Activated CD4-positive, alpha-beta memory T cell treated with anti-CD3 and anti-CD28 coated beads, Interleukin-2, amount 10 ng/mL, durations not matched to agents 7 days and 5 days (primary cell): ENCODE results near the gene SPRY1. TPM values are rescaled to one million over a fixed set of nuclear protein-coding genes. Genes with fewer than 3 reads are reported as not detected.

ENCODE experiments used
- CTCF ChIA-PET: fragments of 350-600 bp; sonication (Branson Sonifier 250); formaldehyde crosslinking; loops from one replicate; lab custom pipeline; 2021; ENCODE audit warnings: antibody characterized with exemption, inconsistent platforms; lab: Charles Lee
- POLR2A ChIA-PET: fragments of 350-600 bp; sonication (Branson Sonifier 250); formaldehyde crosslinking; loops from one replicate; lab custom pipeline; 2021; ENCODE audit warnings: antibody characterized with exemption; lab: Charles Lee
- DNase-seq: peaks from one replicate; pipeline ENCODE4 v3.0.0-alpha.2; 2020
- H3K27ac Mint-ChIP-seq: one replicate; pipeline ENCODE4 v1.8.0; 2021; ENCODE audit warnings: mild to moderate bottlenecking, mixed read lengths
- H3K27me3 Mint-ChIP-seq: one replicate; pipeline ENCODE4 v1.8.0; 2021; ENCODE audit warnings: mixed read lengths
- H3K36me3 Mint-ChIP-seq: one replicate; pipeline ENCODE4 v1.8.0; 2021; ENCODE audit warnings: low read depth, mixed read lengths
- H3K4me1 Mint-ChIP-seq: one replicate; pipeline ENCODE4 v1.8.0; 2021; ENCODE audit warnings: mixed read lengths
- H3K4me3 Mint-ChIP-seq: one replicate; pipeline ENCODE4 v1.8.0; 2021; ENCODE audit warnings: mild to moderate bottlenecking, mixed read lengths
- H3K9me3 Mint-ChIP-seq: one replicate; pipeline ENCODE4 v1.8.0; 2021; ENCODE audit warnings: mixed read lengths
- total RNA-seq, 2 experiments: library from RNA; stranded (reverse); gene quantifications; one replicate each; pipeline ENCODE4 v1.2.3, GENCODE V29; 2021

The SPRY1 gene
- total RNA-seq, 2 experiments from 2014 or later, result 16.5 to 18.5 TPM

DNA sequence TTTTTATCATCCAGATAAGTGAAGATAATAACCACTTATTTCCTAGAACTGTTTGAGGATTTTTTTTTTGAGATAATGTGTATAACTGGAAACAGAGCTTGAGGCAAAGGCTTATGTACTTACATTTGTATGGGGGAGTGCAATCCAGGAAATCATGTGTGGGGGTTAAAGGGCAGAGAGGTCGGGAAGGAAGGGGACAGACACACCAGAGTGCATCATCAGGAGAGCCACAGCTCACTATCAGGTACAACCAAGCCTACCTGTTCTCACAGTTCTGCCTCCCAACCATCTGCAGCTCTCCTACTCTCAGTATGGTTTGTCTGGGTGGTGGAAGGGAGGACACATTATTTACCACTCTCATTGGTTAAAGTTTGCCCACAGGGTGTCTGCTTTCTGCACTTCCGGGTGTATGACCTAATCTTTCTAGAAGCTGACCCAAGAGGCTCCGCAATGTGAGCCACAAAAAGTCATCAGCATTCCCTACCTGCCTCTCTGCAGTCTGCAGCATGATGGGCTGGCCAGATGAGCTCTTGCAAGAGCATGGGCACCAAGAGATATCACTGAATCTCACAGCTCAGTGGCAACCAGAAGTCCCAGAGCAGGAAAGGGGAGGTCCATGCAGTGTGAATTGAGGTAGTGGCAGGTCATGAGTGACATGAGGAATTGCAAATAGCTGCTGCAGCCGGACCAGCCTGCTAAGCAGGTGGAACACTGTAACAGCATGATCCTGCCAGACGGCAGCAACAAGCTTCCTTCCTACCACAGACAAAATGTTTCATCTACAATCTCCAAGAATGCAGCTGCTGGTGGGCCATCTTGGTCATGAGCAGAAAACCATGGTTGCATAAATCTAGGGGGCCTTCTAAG lies 36.9 kb upstream of the SPRY1 start:
- ChIA-PET POLR2A (no interaction called here), CTCF (interaction anchor here (0.7 kb wide), 1 partner anchor 423 kb away, joined by 3 read pairs; no protein-coding TSS in a partner anchor)
- H3K27me3 Mint-ChIP-seq, result peaks cover 2% of the 10 kb centered on the region
- H3K9me3 Mint-ChIP-seq, result no peaks in the 10 kb centered on the region
- H3K36me3 Mint-ChIP-seq, result no peaks in the 10 kb centered on the region
- no peak overlapping the region for H3K4me3 Mint-ChIP-seq
- no peak for DNase-seq
- H3K4me1 Mint-ChIP-seq, result no peaks in the 10 kb centered on the region
- no peak overlapping the region for H3K27ac Mint-ChIP-seq

- Mint-ChIP-seq H3K4me1 (no peaks in the 10 kb centered on the region), H3K27ac (no peak overlapping the region), H3K9me3 (no peaks in the 10 kb centered on the region), H3K36me3 (no peaks in the 10 kb centered on the region), H3K27me3 (peaks cover 2% of the 10 kb centered on the region), H3K4me3 (no peak overlapping the region)
- ChIA-PET POLR2A (no interaction called here), CTCF (no interaction called here)
- DNase-seq, result no peak
These were observed 35.3 kb upstream of the SPRY1 start for GRCh38 chr4:123361195-123361861.

DNA sequence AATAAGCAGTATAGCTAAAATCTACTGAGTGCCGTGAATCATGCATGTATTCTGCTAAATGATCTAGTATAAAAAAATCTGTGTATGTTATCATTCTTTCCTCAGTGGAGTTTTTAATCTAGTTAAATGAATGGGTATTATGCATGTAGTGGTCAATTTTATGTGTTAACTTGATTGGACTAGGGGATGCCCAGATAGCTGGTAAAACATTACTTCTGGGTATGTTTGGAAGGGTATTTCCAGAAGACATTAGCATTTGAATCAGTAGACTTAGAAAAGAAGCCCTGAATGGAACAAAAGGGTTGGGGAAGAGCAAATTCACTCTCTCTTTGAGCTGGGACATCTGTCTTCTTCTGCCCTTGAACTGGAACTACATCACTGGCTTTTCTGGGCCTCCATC lies 34.5 kb upstream of the SPRY1 start:
- no peaks in the 10 kb centered on the region for H3K4me1 Mint-ChIP-seq
- DNase-seq, result no peak
- CTCF ChIA-PET, result no interaction called here
- H3K9me3 Mint-ChIP-seq, result no peaks in the 10 kb centered on the region
- no peaks in the 10 kb centered on the region for H3K36me3 Mint-ChIP-seq
- POLR2A ChIA-PET, result no interaction called here
- H3K27me3 Mint-ChIP-seq, result peaks cover 2% of the 10 kb centered on the region
- H3K4me3 Mint-ChIP-seq, result no peak overlapping the region
- no peak overlapping the region for H3K27ac Mint-ChIP-seq

- ChIA-PET CTCF (no interaction called here), POLR2A (no interaction called here)
- Mint-ChIP-seq H3K4me3 (no peak overlapping the region), H3K36me3 (no peaks in the 10 kb centered on the region), H3K27ac (no peak overlapping the region), H3K27me3 (peaks cover 2% of the 10 kb centered on the region), H3K4me1 (no peaks in the 10 kb centered on the region), H3K9me3 (no peaks in the 10 kb centered on the region)
- no peak for DNase-seq
These were observed 32.9 kb upstream of the SPRY1 start for GRCh38 chr4:123363729-123364128.

GRCh38 chr4:123364906-123365305 lies 31.7 kb upstream of the SPRY1 start:
- H3K9me3 Mint-ChIP-seq, result no peaks in the 10 kb centered on the region
- ChIA-PET CTCF (no interaction called here), POLR2A (no interaction called here)
- H3K27me3 Mint-ChIP-seq, result no peaks in the 10 kb centered on the region
- no peak overlapping the region for H3K27ac Mint-ChIP-seq
- no peak overlapping the region for H3K4me3 Mint-ChIP-seq
- no peaks in the 10 kb centered on the region for H3K4me1 Mint-ChIP-seq
- no peak for DNase-seq
- H3K36me3 Mint-ChIP-seq, result no peaks in the 10 kb centered on the region

DNA sequence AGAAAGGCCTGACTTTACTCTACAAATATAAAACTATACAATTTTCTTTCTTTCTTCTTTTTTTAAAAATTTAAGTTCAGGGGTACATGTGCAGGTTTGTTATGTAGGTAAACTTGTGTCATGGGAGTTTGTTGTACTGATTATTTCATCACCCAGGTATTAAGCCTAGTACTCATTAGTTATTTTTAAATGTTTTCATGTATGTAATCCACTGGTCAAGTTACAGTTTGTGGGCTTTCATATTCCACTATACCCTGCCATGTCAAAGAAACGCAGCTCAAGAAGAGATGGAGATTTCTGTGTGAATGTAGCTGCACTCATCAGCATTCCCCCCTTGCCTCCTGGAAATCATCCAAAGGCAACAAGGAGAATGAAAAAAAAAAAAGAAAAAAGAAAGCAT lies 31.2 kb upstream of the SPRY1 start:
- no peaks in the 10 kb centered on the region for H3K36me3 Mint-ChIP-seq
- H3K27me3 Mint-ChIP-seq, result no peaks in the 10 kb centered on the region
- POLR2A ChIA-PET, result no interaction called here
- H3K27ac Mint-ChIP-seq, result no peak overlapping the region
- CTCF ChIA-PET, result no interaction called here
- H3K4me3 Mint-ChIP-seq, result no peak overlapping the region
- no peaks in the 10 kb centered on the region for H3K4me1 Mint-ChIP-seq
- DNase-seq, result no peak
- no peaks in the 10 kb centered on the region for H3K9me3 Mint-ChIP-seq

DNA sequence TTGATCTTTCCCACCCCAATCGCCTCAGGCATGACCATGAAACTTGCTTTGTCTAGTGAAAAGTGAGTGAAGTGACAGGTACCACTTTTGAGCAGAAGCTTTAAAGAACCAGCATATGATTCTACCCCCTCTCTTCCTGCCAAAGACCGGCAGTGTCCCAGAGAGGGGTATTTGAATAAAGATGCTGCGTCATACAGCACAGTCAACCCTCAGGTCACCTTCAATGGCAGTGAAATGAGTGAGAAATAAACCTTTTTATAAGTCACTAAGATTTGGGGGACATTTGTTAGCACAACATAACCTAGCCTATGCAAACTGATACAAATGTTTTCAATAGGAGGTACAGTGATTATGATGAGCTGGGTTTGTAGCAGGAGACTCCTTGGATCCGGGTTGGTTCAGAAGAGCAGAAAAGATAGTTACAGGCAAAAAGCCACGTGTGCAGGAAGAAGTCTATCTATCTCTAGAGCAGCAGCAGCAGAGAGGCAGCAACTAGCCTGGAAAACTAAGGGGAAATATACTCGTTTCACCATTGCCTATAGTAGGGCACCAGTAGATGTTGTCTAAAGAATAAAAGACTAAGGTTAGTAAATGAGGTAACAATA lies 30.3 kb upstream of the SPRY1 start:
- POLR2A ChIA-PET, result no interaction called here
- CTCF ChIA-PET, result no interaction called here

DNA sequence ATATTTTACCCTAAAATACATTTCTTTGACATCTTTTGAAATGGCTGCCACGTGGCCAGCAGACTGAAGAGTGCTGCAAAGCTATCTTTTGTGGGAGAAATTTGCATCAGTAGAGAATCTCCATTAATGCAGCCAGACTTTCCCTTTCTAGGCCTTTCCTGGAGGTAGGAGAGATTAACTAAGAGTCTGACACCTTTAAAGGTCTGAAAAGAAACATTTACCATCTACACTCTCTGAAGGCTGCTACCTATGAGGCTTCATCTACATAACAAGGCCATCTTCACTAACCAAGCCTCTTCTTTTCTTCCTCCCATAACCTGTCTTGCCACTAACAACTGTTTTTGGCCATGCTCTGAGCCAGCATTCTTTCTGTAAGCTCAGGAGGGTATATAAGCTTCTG lies 17.8 kb upstream of the SPRY1 start:
- DNase-seq, result no peak
- H3K27me3 Mint-ChIP-seq, result peaks cover 7% of the 10 kb centered on the region
- POLR2A ChIA-PET, result no interaction called here
- H3K27ac Mint-ChIP-seq, result no peak overlapping the region
- H3K4me1 Mint-ChIP-seq, result no peaks in the 10 kb centered on the region
- no peaks in the 10 kb centered on the region for H3K36me3 Mint-ChIP-seq
- CTCF ChIA-PET, result no interaction called here
- H3K4me3 Mint-ChIP-seq, result no peak overlapping the region
- H3K9me3 Mint-ChIP-seq, result no peaks in the 10 kb centered on the region

More for the DNA sequence above, 30.3 kb upstream of the SPRY1 start:
- H3K4me1 Mint-ChIP-seq, result no peaks in the 10 kb centered on the region
- no peaks in the 10 kb centered on the region for H3K9me3 Mint-ChIP-seq
- no peak for DNase-seq
- H3K27me3 Mint-ChIP-seq, result no peaks in the 10 kb centered on the region
- no peak overlapping the region for H3K4me3 Mint-ChIP-seq
- H3K27ac Mint-ChIP-seq, result no peak overlapping the region
- no peaks in the 10 kb centered on the region for H3K36me3 Mint-ChIP-seq

DNA sequence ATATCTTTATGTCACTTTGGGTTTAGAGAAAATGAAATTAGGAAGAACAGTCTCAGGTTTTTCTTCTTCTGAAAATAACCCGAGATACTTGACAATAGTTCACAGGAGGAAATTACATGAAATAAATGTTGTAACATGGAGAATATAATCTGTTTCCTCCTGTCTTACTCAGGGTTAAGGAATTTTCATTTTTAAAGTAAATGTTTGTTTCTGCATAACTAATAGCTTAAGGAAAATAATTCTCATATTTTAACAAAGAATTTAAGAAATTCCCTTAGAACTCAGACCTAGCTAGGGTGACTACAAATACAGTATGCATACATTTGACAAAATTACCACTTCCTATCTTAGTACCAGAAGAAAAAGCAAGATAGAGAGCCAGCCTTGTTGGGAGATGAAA lies 17.2 kb upstream of the SPRY1 start:
- H3K36me3 Mint-ChIP-seq, result no peaks in the 10 kb centered on the region
- ChIA-PET CTCF (no interaction called here), POLR2A (no interaction called here)
- no peaks in the 10 kb centered on the region for H3K9me3 Mint-ChIP-seq
- no peak overlapping the region for H3K27ac Mint-ChIP-seq
- H3K4me3 Mint-ChIP-seq, result no peak overlapping the region
- no peak for DNase-seq
- no peaks in the 10 kb centered on the region for H3K4me1 Mint-ChIP-seq
- H3K27me3 Mint-ChIP-seq, result peaks cover 7% of the 10 kb centered on the region

GRCh38 chr4:123380728-123381716 lies 15.6 kb upstream of the SPRY1 start:
- Mint-ChIP-seq H3K4me3 (no peak overlapping the region), H3K36me3 (no peaks in the 10 kb centered on the region), H3K27me3 (peaks cover 7% of the 10 kb centered on the region), H3K27ac (no peak overlapping the region), H3K9me3 (no peaks in the 10 kb centered on the region), H3K4me1 (no peaks in the 10 kb centered on the region)
- CTCF ChIA-PET, result no interaction called here
- DNase-seq, result no peak
- POLR2A ChIA-PET, result no interaction called here

- Mint-ChIP-seq H3K4me3 (no peak overlapping the region), H3K27me3 (peaks cover 7% of the 10 kb centered on the region), H3K27ac (no peak overlapping the region), H3K36me3 (no peaks in the 10 kb centered on the region), H3K4me1 (no peaks in the 10 kb centered on the region), H3K9me3 (no peaks in the 10 kb centered on the region)
- POLR2A ChIA-PET, result no interaction called here
- no peak for DNase-seq
- CTCF ChIA-PET, result no interaction called here
These were observed 14.6 kb upstream of the SPRY1 start for GRCh38 chr4:123381996-123382395.

- CTCF ChIA-PET, result no interaction called here
- no peak for DNase-seq
- Mint-ChIP-seq H3K4me3 (no peak overlapping the region), H3K4me1 (no peaks in the 10 kb centered on the region), H3K27me3 (peaks cover 5% of the 10 kb centered on the region), H3K9me3 (no peaks in the 10 kb centered on the region), H3K27ac (no peak overlapping the region), H3K36me3 (no peaks in the 10 kb centered on the region)
- POLR2A ChIA-PET, result no interaction called here
These were observed 13.0 kb upstream of the SPRY1 start for GRCh38 chr4:123383566-123383965.
